ENCODE results near the gene RAPH1.
"Not testable (repeated sequence)": the region's sequence is repeated elsewhere in the genome, so short reads cannot be mapped to it uniquely, and the experiment has no call there.

RAPH1 gene

GRCh38 chr2:203527719-203528118 lies 7.4 kb downstream of the RAPH1 start:
- Histone ChIP-seq H3K9me3 (ENCODE audit: control insufficient read depth, insufficient read depth, low read depth, low read length) (peaks cover 2% of the 10 kb centered on the region; the same call in 1 of the 2 replicates), H3K4me3 (ENCODE audit: low read depth, low read length) (no peak overlapping the region), H3K4me1 (ENCODE audit: control insufficient read depth, insufficient read depth, low read length) (0 out of 2 replicates have a peak, but pooled peaks cover 2% of the 10 kb centered on the region), H3K9ac (ENCODE audit: low read length) (no peak overlapping the region), H3K27ac (ENCODE audit: low read depth, low read length) (no peak overlapping the region), H3K27me3 (ENCODE audit: control insufficient read depth, insufficient read depth, low read length) (peaks cover 3% of the 10 kb centered on the region; the same call in 1 of the 2 replicates), H3K36me3 (ENCODE audit: control insufficient read depth, insufficient read depth, low read length) (no peaks in the 10 kb centered on the region)

GRCh38 chr2:203513268-203513667 lies 21.8 kb downstream of the RAPH1 start:
- H3K27ac ChIP-seq (ENCODE audit: low read depth, low read length); H3K4me3 ChIP-seq (ENCODE audit: low read depth, low read length); H3K9ac ChIP-seq (ENCODE audit: low read length); H3K27me3 ChIP-seq (ENCODE audit: control insufficient read depth, insufficient read depth, low read length); H3K36me3 ChIP-seq (ENCODE audit: control insufficient read depth, insufficient read depth, low read length); H3K4me1 ChIP-seq (ENCODE audit: control insufficient read depth, insufficient read depth, low read length); H3K9me3 ChIP-seq (ENCODE audit: control insufficient read depth, insufficient read depth, low read depth, low read length): not testable (repeated sequence)

- no peak overlapping the region for H3K9ac ChIP-seq (ENCODE audit: low read length)
- peaks cover 8% of the 10 kb centered on the region; the same call in 1 of the 2 replicates for H3K9me3 ChIP-seq (ENCODE audit: control insufficient read depth, insufficient read depth, low read depth, low read length)
- H3K36me3 ChIP-seq (ENCODE audit: control insufficient read depth, insufficient read depth, low read length), result peaks cover 4% of the 10 kb centered on the region; the same call in 1 of the 2 replicates
Observed at GRCh38 chr2:203510941-203511305, 24.2 kb downstream of the RAPH1 start.

GRCh38 chr2:203510256-203510940 lies 24.7 kb downstream of the RAPH1 start:
- no peaks in the 10 kb centered on the region for H3K27me3 ChIP-seq (ENCODE audit: control insufficient read depth, insufficient read depth, low read length)
- H3K27ac ChIP-seq (ENCODE audit: low read depth, low read length), result no peak overlapping the region
- H3K9me3 ChIP-seq (ENCODE audit: control insufficient read depth, insufficient read depth, low read depth, low read length), result peaks cover 14% of the 10 kb centered on the region; the same call in 1 of the 2 replicates
- H3K9ac ChIP-seq (ENCODE audit: low read length), result no peak overlapping the region
- no peak overlapping the region for H3K4me3 ChIP-seq (ENCODE audit: low read depth, low read length)
- peaks cover 4% of the 10 kb centered on the region; the same call in 1 of the 2 replicates for H3K36me3 ChIP-seq (ENCODE audit: control insufficient read depth, insufficient read depth, low read length)
- 0 out of 2 replicates have a peak, but pooled peaks cover 4% of the 10 kb centered on the region for H3K4me1 ChIP-seq (ENCODE audit: control insufficient read depth, insufficient read depth, low read length)

More at GRCh38 chr2:203510941-203511305, 24.2 kb downstream of the RAPH1 start:
- H3K27ac ChIP-seq (ENCODE audit: low read depth, low read length), result no peak overlapping the region
- no peaks in the 10 kb centered on the region for H3K27me3 ChIP-seq (ENCODE audit: control insufficient read depth, insufficient read depth, low read length)
- H3K4me3 ChIP-seq (ENCODE audit: low read depth, low read length), result no peak overlapping the region
- H3K4me1 ChIP-seq (ENCODE audit: control insufficient read depth, insufficient read depth, low read length), result 0 out of 2 replicates have a peak, but pooled peaks cover 4% of the 10 kb centered on the region

GRCh38 chr2:203503460-203503859 lies 31.6 kb downstream of the RAPH1 start:
- not testable (repeated sequence) for H3K9ac ChIP-seq (ENCODE audit: low read length); H3K27me3 ChIP-seq (ENCODE audit: control insufficient read depth, insufficient read depth, low read length)

GRCh38 chr2:203501873-203502272 lies 33.2 kb downstream of the RAPH1 start:
- H3K27ac ChIP-seq (ENCODE audit: low read depth, low read length), result no peak overlapping the region
- no peaks in the 10 kb centered on the region for H3K4me1 ChIP-seq (ENCODE audit: control insufficient read depth, insufficient read depth, low read length)
- no peaks in the 10 kb centered on the region for H3K27me3 ChIP-seq (ENCODE audit: control insufficient read depth, insufficient read depth, low read length)
- no peak overlapping the region for H3K4me3 ChIP-seq (ENCODE audit: low read depth, low read length)
- peaks cover 5% of the 10 kb centered on the region for H3K36me3 ChIP-seq (ENCODE audit: control insufficient read depth, insufficient read depth, low read length)
- peaks cover 25% of the 10 kb centered on the region for H3K9me3 ChIP-seq (ENCODE audit: control insufficient read depth, insufficient read depth, low read depth, low read length)
- no peak overlapping the region for H3K9ac ChIP-seq (ENCODE audit: low read length)

More at GRCh38 chr2:203503460-203503859, 31.6 kb downstream of the RAPH1 start:
- peaks cover 28% of the 10 kb centered on the region for H3K9me3 ChIP-seq (ENCODE audit: control insufficient read depth, insufficient read depth, low read depth, low read length)
- H3K4me3 ChIP-seq (ENCODE audit: low read depth, low read length); H3K36me3 ChIP-seq (ENCODE audit: control insufficient read depth, insufficient read depth, low read length); H3K4me1 ChIP-seq (ENCODE audit: control insufficient read depth, insufficient read depth, low read length); H3K27ac ChIP-seq (ENCODE audit: low read depth, low read length): not testable (repeated sequence)

- H3K9ac ChIP-seq (ENCODE audit: low read length), result no peak overlapping the region
- H3K27me3 ChIP-seq (ENCODE audit: control insufficient read depth, insufficient read depth, low read length), result no peaks in the 10 kb centered on the region
- no peak overlapping the region for H3K4me3 ChIP-seq (ENCODE audit: low read depth, low read length)
- peaks cover 23% of the 10 kb centered on the region for H3K9me3 ChIP-seq (ENCODE audit: control insufficient read depth, insufficient read depth, low read depth, low read length)
- H3K4me1 ChIP-seq (ENCODE audit: control insufficient read depth, insufficient read depth, low read length), result no peaks in the 10 kb centered on the region
- no peak overlapping the region for H3K27ac ChIP-seq (ENCODE audit: low read depth, low read length)
- peaks cover 5% of the 10 kb centered on the region for H3K36me3 ChIP-seq (ENCODE audit: control insufficient read depth, insufficient read depth, low read length)
Observed at GRCh38 chr2:203500951-203501350, 34.1 kb downstream of the RAPH1 start.

GRCh38 chr2:203500297-203500696 lies 34.8 kb downstream of the RAPH1 start:
- Histone ChIP-seq H3K27me3 (ENCODE audit: control insufficient read depth, insufficient read depth, low read length) (no peaks in the 10 kb centered on the region), H3K9ac (ENCODE audit: low read length) (no peak overlapping the region), H3K9me3 (ENCODE audit: control insufficient read depth, insufficient read depth, low read depth, low read length) (peaks cover 17% of the 10 kb centered on the region), H3K4me3 (ENCODE audit: low read depth, low read length) (no peak overlapping the region), H3K27ac (ENCODE audit: low read depth, low read length) (no peak overlapping the region), H3K36me3 (ENCODE audit: control insufficient read depth, insufficient read depth, low read length) (peaks cover 5% of the 10 kb centered on the region; the same call in 1 of the 2 replicates), H3K4me1 (ENCODE audit: control insufficient read depth, insufficient read depth, low read length) (no peaks in the 10 kb centered on the region)

- Histone ChIP-seq H3K27me3 (ENCODE audit: control insufficient read depth, insufficient read depth, low read length) (no peaks in the 10 kb centered on the region), H3K4me3 (ENCODE audit: low read depth, low read length) (no peak overlapping the region), H3K27ac (ENCODE audit: low read depth, low read length) (no peak overlapping the region), H3K4me1 (ENCODE audit: control insufficient read depth, insufficient read depth, low read length) (no peaks in the 10 kb centered on the region), H3K9me3 (ENCODE audit: control insufficient read depth, insufficient read depth, low read depth, low read length) (0 out of 2 replicates have a peak, but pooled peaks cover under 1% of the 10 kb centered on the region), H3K9ac (ENCODE audit: low read length) (no peak overlapping the region), H3K36me3 (ENCODE audit: control insufficient read depth, insufficient read depth, low read length) (peaks cover 9% of the 10 kb centered on the region)
Observed at GRCh38 chr2:203498161-203498560, 36.9 kb downstream of the RAPH1 start.

- Histone ChIP-seq H3K4me1 (ENCODE audit: control insufficient read depth, insufficient read depth, low read length) (no peaks in the 10 kb centered on the region), H3K4me3 (ENCODE audit: low read depth, low read length) (no peak overlapping the region), H3K27me3 (ENCODE audit: control insufficient read depth, insufficient read depth, low read length) (no peaks in the 10 kb centered on the region), H3K9ac (ENCODE audit: low read length) (no peak overlapping the region), H3K36me3 (ENCODE audit: control insufficient read depth, insufficient read depth, low read length) (peaks cover 26% of the 10 kb centered on the region), H3K9me3 (ENCODE audit: control insufficient read depth, insufficient read depth, low read depth, low read length) (no peaks in the 10 kb centered on the region), H3K27ac (ENCODE audit: low read depth, low read length) (no peak overlapping the region)
Observed at GRCh38 chr2:203492965-203493364, 42.1 kb downstream of the RAPH1 start.

GRCh38 chr2:203490391-203490790 lies 44.7 kb downstream of the RAPH1 start:
- Histone ChIP-seq H3K36me3 (ENCODE audit: control insufficient read depth, insufficient read depth, low read length) (peaks cover 35% of the 10 kb centered on the region), H3K4me1 (ENCODE audit: control insufficient read depth, insufficient read depth, low read length) (0 out of 2 replicates have a peak, but pooled peaks cover 3% of the 10 kb centered on the region), H3K9me3 (ENCODE audit: control insufficient read depth, insufficient read depth, low read depth, low read length) (no peaks in the 10 kb centered on the region), H3K4me3 (ENCODE audit: low read depth, low read length) (no peak overlapping the region), H3K27ac (ENCODE audit: low read depth, low read length) (no peak overlapping the region), H3K9ac (ENCODE audit: low read length) (no peak overlapping the region), H3K27me3 (ENCODE audit: control insufficient read depth, insufficient read depth, low read length) (no peaks in the 10 kb centered on the region)
